GM12892 (cell line): Measurements from ENCODE around the gene LCNL1.

Experiments
- POLR2A ChIP-seq: IDR thresholded peaks from 2 replicates; pipeline ENCODE4 v1.6.1; 2011; ENCODE audit warnings: low read depth, low read length, control low read depth
- POLR2AphosphoS5 ChIP-seq: IDR thresholded peaks from 2 replicates; pipeline ENCODE4 v1.6.1; 2011; ENCODE audit warnings: low read depth, low read length, control low read depth
- TAF1 ChIP-seq: IDR thresholded peaks from 2 replicates; pipeline ENCODE4 v1.6.1; 2011; ENCODE audit warnings: low read depth, mild to moderate bottlenecking, control low read depth, low read length, borderline replicate concordance

- TF ChIP-seq POLR2A (no peak), POLR2AphosphoS5 (no peak), TAF1 (no peak)
Measured at GRCh38 chr9:136997371-136997770, 14.6 kb downstream of the LCNL1 start.
